Thyroid gland (tissue), 4 donors: ENCODE measurements around the gene SCAPER. TPM values are rescaled to one million over a fixed set of nuclear protein-coding genes. Genes with fewer than 3 reads are reported as not detected.

ENCODE experiments used
- DNase-seq, 2 donors: peaks; one replicate each; pipeline ENCODE4 v3.0.0-alpha.2; 2019
- H3K27ac ChIP-seq, 3 donors: fragments of 200-600 bp; sonication (generic); 1 replicate in 2 of 3; 2 replicates in 1 of 3; pipeline ENCODE4 v1.5.1; 2016 to 2019; ENCODE audit warnings: mild to moderate bottlenecking in 1 of 3, moderate library complexity in 1 of 3
- H3K27me3 ChIP-seq: fragments of 200-600 bp; sonication (generic); one replicate; pipeline ENCODE4 v1.5.1; 2019
- H3K36me3 ChIP-seq, 2 donors: fragments of 200-600 bp; sonication (generic); one replicate each; pipeline ENCODE4 v1.5.1; 2016 to 2019
- H3K4me1 ChIP-seq, 2 donors: fragments of 200-600 bp; sonication (generic); one replicate each; pipeline ENCODE4 v1.5.1; 2017 to 2019
- H3K4me3 ChIP-seq, 3 donors: fragments of 200-600 bp; sonication (generic); replicated peaks in 1 of 3; 1 replicate in 2 of 3; 2 replicates in 1 of 3; pipeline ENCODE4 v1.5.1; 2016; ENCODE audit warnings: mild to moderate bottlenecking in 1 of 3
- H3K9me3 ChIP-seq: fragments of 200-600 bp; sonication (generic); one replicate; pipeline ENCODE4 v1.5.1; 2017
- CTCF ChIP-seq, 6 experiments: fragments of 200-600 bp in 3 of 6; fragments of 450-650 bp in 3 of 6; sonication (generic) in 3 of 6; IDR thresholded peaks; one replicate each; pipeline ENCODE4 v1.5.1; 2016 to 2019; ENCODE audit warnings: antibody characterized with exemption in 6 of 6, mild to moderate bottlenecking in 2 of 6, inconsistent platforms in 1 of 6, moderate library complexity in 1 of 6
- POLR2A ChIP-seq, 2 donors: fragments of 450-650 bp; IDR thresholded peaks; one replicate each; pipeline ENCODE4 v1.6.1; 2017; ENCODE audit warnings: antibody characterized with exemption in 2 of 2, mild to moderate bottlenecking in 2 of 2, moderate library complexity in 1 of 2
- WGBS, 2 donors: methylation state at CpG; one replicate each; pipeline ENCODE4 v1.1.5; 2017; 5-methylcytosine and 5-hydroxymethylcytosine counted together
- intact Hi-C: fragments of 100-400 bp; cut with DNase I; formaldehyde crosslinking; loops from one replicate; pipeline ENCODE4 v1.15.1; 2023
- total RNA-seq, 4 donors: library from RNA; depleted of rRNA; stranded (reverse); fragments of >200 nt; gene quantifications; one replicate each; pipeline ENCODE4 v1.2.3, GENCODE V29; 2016

The SCAPER gene
- total RNA-seq, 4 donors from 2014 or later: 45.2 to 90.8 (median 63.6) TPM

GRCh38 chr15:76663529-76663928 is 241.6 kb downstream of the SCAPER start:
- Histone ChIP-seq H3K4me3 (no peak overlapping the region), H3K4me1 (no peaks in the 10 kb centered on the region), H3K36me3 (no peaks in the 10 kb centered on the region), H3K27ac (no peak overlapping the region), H3K9me3 (no peaks in the 10 kb centered on the region), H3K27me3 (no peaks in the 10 kb centered on the region)
- 96% methylated on average over 2 of the region's 2 CpGs for WGBS, 2 donors
- TF ChIP-seq POLR2A (IDR thresholded peaks at IDR 0.05) (no peak), CTCF (IDR thresholded peaks at IDR 0.05) (no peak)
- no peak for DNase-seq
- intact Hi-C loops: no loop called here

- WGBS, 2 donors: 91 to 95% methylated on average over 8 of the region's 8 CpGs
Observed at GRCh38 chr15:76648732-76649444, 256.3 kb downstream of the SCAPER start.

GRCh38 chr15:76647612-76648011 is 257.5 kb downstream of the SCAPER start:
- DNase-seq: no peak
- intact Hi-C loops: no loop called here
- Histone ChIP-seq H3K4me1 (no peaks in the 10 kb centered on the region), H3K27ac (no peak overlapping the region), H3K36me3 (no peaks in the 10 kb centered on the region), H3K9me3 (no peaks in the 10 kb centered on the region), H3K4me3 (no peak overlapping the region), H3K27me3 (no peaks in the 10 kb centered on the region)
- TF ChIP-seq POLR2A (IDR thresholded peaks at IDR 0.05) (no peak), CTCF (IDR thresholded peaks at IDR 0.05) (no peak)
- 84 to 88% methylated on average over 2 of the region's 2 CpGs for WGBS, 2 donors

More at GRCh38 chr15:76648732-76649444, 256.3 kb downstream of the SCAPER start:
- Histone ChIP-seq H3K9me3 (no peaks in the 10 kb centered on the region), H3K4me1 (no peaks in the 10 kb centered on the region), H3K36me3 (no peaks in the 10 kb centered on the region), H3K4me3 (no peak overlapping the region), H3K27ac (no peak overlapping the region), H3K27me3 (no peaks in the 10 kb centered on the region)
- intact Hi-C loops: no loop called here
- DNase-seq: no peak
- TF ChIP-seq CTCF (IDR thresholded peaks at IDR 0.05): no peak
- no peak for TF ChIP-seq POLR2A (IDR thresholded peaks at IDR 0.05)

GRCh38 chr15:76644646-76645045 is 260.5 kb downstream of the SCAPER start:
- intact Hi-C loops: no loop called here
- Histone ChIP-seq H3K9me3 (no peaks in the 10 kb centered on the region), H3K36me3 (no peaks in the 10 kb centered on the region), H3K4me3 (no peak overlapping the region), H3K27me3 (no peaks in the 10 kb centered on the region), H3K4me1 (no peaks in the 10 kb centered on the region), H3K27ac (no peak overlapping the region)
- WGBS, 2 donors: 93 to 97% methylated on average over 1 of the region's 1 CpG
- no peak for DNase-seq
- TF ChIP-seq POLR2A (IDR thresholded peaks at IDR 0.05) (no peak), CTCF (IDR thresholded peaks at IDR 0.05) (no peak)

GRCh38 chr15:76642671-76643070 is 262.5 kb downstream of the SCAPER start:
- no peak for TF ChIP-seq POLR2A (IDR thresholded peaks at IDR 0.05)
- TF ChIP-seq CTCF (IDR thresholded peaks at IDR 0.05): peak in 2 of 6 experiments; percentile 16 to 22
- Histone ChIP-seq H3K9me3 (no peaks in the 10 kb centered on the region), H3K4me1 (no peaks in the 10 kb centered on the region), H3K27ac (no peak overlapping the region), H3K36me3 (no peaks in the 10 kb centered on the region), H3K4me3 (no peak overlapping the region), H3K27me3 (no peaks in the 10 kb centered on the region)
- intact Hi-C loops: no loop called here
- DNase-seq: no peak
